ENCODE measurements around the gene ZNFX1.
"Not testable (repeated sequence)": the region's sequence is repeated elsewhere in the genome, so short reads cannot be mapped to it uniquely, and the experiment has no call there.

The ZNFX1 gene

DNA sequence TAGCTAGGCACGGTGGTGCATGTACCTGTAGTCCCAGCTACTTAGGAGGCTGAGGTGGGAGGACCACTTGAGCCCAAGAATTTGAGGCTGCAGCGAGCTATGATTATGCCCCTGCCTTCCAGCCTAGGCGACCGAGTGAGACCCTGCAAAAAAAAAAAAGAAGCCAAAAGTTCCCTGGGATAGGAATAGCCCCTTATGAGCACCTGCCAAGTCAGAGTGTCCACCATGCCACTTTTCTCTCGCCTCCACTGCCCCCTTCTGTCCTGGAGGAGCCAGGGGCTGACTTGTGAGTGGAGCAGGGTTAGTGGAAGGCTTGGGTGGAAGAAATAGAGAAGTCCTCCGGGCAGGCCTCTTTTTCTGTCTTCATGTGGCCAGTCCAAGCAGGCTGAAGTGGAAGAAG lies 70.8 kb downstream of the ZNFX1 start:
- FAIRE-seq: no peak

DNA sequence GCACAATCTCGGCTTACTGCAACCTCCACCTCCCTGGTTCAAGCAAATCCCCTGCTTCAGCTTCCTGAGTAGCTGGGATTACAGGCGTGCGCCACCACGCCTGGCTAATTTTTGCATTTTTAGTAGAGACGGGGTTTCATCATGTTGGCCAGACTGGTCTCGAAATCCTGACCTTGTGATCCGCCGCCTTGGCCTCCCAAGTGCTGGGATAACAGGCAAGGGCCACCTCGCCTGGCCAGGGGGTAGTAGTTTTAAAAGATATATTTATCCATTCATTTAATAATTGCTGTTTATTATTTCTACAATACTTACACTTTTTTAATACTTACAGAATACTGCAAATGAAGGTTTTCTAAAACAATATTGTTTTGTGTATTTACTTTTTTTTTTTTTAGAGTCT lies 74.1 kb downstream of the ZNFX1 start:
- FAIRE-seq: no peak

DNA sequence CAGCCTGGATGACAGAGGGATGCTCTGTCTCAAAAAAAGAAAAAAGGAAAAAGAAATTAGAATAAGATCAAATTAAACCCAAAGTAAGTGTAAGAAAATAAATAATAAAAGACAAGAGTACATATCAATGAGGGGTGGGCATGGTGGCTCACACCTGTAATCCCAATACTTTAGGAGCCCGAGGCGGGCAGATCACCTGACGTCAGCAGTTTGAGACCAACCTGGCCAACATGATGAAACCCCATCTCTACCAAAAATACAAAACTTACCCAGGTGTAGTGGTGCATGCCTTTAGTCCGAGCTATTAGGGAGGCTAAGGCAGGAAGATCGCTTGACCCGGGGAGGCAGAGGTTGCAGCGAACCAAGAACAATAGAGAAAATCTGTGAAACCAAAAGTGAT lies 74.8 kb downstream of the ZNFX1 start:
- FAIRE-seq: no peak

DNA sequence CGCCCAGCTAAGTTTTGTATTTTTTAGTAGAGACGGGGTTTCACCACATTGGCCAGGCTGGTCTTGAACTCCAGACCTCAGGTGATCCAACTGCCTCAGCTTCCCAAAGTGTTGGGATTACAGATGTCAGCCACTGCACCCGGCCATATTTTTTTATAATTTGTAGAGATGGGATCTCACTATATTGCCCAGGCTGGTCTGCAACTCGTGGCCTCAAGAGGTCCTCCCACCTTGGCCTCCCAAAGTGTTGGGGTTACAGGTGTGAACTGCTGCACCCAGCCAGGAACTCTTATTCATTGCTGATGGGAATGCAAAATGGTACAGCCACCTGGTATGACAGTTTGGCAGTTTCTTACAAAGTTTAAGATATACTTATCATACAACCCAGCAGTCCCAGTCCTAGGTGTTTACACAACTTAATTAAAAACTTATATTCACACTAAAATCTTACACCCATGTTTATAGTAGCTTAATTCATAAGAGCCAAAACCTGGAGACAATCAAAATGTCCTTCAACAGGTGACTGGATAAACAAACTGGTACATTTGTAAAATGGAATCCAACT lies 78.0 kb downstream of the ZNFX1 start:
- no peak for FAIRE-seq

DNA sequence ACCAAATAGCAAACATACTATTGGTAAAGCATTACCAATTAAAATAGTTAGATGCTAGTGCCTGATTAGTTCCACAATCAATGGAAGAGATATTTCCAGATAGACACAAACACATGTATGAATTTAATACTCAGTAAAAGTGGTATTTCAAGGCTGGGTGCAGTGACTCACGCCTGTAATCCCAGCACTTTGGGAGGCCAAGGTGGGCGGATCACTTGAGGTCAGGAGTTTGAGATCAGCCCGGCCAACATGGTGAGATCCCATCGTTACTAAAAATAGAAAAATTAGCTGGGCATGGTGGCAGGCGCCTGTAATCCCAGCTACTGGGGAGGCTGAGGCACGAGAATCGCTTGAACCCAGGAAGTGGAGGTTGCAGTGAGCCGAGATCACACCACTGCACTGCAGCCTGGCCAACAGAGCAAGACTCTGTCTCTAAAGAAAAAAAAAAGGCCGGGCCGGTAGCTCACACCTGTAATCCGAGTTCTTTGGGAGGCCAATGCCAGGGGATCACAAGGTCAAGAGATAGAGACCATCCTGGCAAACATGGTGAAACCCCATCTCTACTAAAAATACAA lies 84.8 kb downstream of the ZNFX1 start:
- FAIRE-seq: not testable (repeated sequence)

Measured in G401.6 (cell line).